ENCODE data around the gene STK17B. TPM values are rescaled to one million over a fixed set of nuclear protein-coding genes. Genes with fewer than 3 reads are reported as not detected.

Gene STK17B
- total and polyA plus RNA-seq, 2 donors (not counting 1 experiment from before 2014, with no cell fraction given), result 39.0 to 43.1 TPM

DNA sequence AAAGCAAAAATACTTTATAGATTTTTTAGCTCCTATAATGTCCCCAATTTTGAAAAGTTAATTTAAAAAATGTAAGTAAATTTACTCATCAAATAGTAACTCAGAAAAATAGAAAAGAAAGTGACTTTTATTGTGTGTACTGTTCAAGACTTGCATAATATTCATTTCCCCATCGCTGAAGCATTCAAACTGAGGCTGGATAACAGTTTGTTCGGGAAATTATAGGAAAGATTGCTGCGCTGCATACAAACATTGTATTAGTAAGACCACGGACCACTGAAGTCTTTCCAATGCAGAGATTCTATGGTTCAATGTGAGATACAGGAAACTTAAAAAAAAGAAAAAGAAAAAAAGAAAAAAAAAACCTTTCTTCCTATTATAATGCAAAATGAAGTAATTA, 10.4 kb downstream of the STK17B start:
- Histone ChIP-seq H3K27ac (ENCODE audit: insufficient read depth, low read length) (no peak overlapping the region), H4K20me1 (ENCODE audit: control insufficient read depth, extremely low read depth, insufficient read depth, low read length) (no peaks in the 10 kb centered on the region), H3K4me1 (ENCODE audit: control insufficient read depth, extremely low read depth, insufficient read depth, low read length) (peaks cover 6% of the 10 kb centered on the region), H3K9me3 (ENCODE audit: control insufficient read depth, insufficient read depth, low read depth, low read length) (no peaks in the 10 kb centered on the region), H2AFZ (ENCODE audit: low read length) (no peak overlapping the region), H3K9ac (ENCODE audit: insufficient read depth, low read length) (no peak overlapping the region), H3K4me3 (replicated peaks in 1 of 4; ENCODE audit: control extremely low read depth in 1 of 4, insufficient read depth in 1 of 4, low read depth in 3 of 4, low read length in 4 of 4) (no peak overlapping the region), H3K4me2 (ENCODE audit: extremely low read depth, insufficient read depth, low read length) (no peak overlapping the region), H3K27me3 (ENCODE audit: control insufficient read depth, insufficient read depth, low read length) (no peaks in the 10 kb centered on the region), H3K36me3 (ENCODE audit: control insufficient read depth, insufficient read depth, low read length) (no peaks in the 10 kb centered on the region), H3K79me2 (ENCODE audit: control insufficient read depth, insufficient read depth, low read length) (peaks cover 49% of the 10 kb centered on the region)
- DNase-seq (ENCODE audit: low read depth in 2 of 2), result no peak
- TF ChIP-seq, protein P1, sequence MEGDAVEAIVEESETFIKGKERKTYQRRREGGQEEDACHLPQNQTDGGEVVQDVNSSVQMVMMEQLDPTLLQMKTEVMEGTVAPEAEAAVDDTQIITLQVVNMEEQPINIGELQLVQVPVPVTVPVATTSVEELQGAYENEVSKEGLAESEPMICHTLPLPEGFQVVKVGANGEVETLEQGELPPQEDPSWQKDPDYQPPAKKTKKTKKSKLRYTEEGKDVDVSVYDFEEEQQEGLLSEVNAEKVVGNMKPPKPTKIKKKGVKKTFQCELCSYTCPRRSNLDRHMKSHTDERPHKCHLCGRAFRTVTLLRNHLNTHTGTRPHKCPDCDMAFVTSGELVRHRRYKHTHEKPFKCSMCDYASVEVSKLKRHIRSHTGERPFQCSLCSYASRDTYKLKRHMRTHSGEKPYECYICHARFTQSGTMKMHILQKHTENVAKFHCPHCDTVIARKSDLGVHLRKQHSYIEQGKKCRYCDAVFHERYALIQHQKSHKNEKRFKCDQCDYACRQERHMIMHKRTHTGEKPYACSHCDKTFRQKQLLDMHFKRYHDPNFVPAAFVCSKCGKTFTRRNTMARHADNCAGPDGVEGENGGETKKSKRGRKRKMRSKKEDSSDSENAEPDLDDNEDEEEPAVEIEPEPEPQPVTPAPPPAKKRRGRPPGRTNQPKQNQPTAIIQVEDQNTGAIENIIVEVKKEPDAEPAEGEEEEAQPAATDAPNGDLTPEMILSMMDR (conservative IDR thresholded peaks at IDR 0.05 in 1 of 2, IDR thresholded peaks at IDR 0.05 in 1 of 2; ENCODE audit: low read depth in 1 of 2, low read length in 2 of 2), result no peak
- no peak for TF ChIP-seq EZH2 (IDR thresholded peaks at IDR 0.05; ENCODE audit: low read length, missing control alignments)

DNA sequence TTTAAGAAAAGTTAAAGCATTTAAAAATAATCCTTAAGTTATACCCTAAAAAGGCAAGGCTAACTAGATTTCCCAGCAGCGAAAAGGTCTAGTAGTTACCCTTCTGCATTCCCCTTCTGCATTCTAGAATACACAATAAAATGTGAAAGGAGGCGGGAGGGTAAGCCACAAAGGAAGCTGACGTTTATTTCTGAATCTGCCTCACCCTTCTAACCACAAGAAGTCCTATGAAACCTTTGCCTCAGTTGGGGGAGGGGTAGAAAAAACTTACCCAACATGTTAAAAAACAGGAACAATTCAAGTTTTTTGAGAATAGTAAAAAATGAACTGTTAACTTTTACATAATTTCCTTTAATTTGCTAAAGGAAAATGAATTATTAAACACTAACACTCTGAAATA, 11.3 kb downstream of the STK17B start:
- Histone ChIP-seq H4K20me1 (ENCODE audit: control insufficient read depth, extremely low read depth, insufficient read depth, low read length) (no peaks in the 10 kb centered on the region), H3K27me3 (ENCODE audit: control insufficient read depth, insufficient read depth, low read length) (no peaks in the 10 kb centered on the region), H3K79me2 (ENCODE audit: control insufficient read depth, insufficient read depth, low read length) (peaks cover 40% of the 10 kb centered on the region), H3K9me3 (ENCODE audit: control insufficient read depth, insufficient read depth, low read depth, low read length) (no peaks in the 10 kb centered on the region), H3K4me2 (ENCODE audit: extremely low read depth, insufficient read depth, low read length) (peak overlapping the region; percentile 21), H3K4me3 (replicated peaks in 1 of 4; ENCODE audit: control extremely low read depth in 1 of 4, insufficient read depth in 1 of 4, low read depth in 3 of 4, low read length in 4 of 4) (no peak overlapping the region), H3K36me3 (ENCODE audit: control insufficient read depth, insufficient read depth, low read length) (no peaks in the 10 kb centered on the region), H3K9ac (ENCODE audit: insufficient read depth, low read length) (no peak overlapping the region), H2AFZ (ENCODE audit: low read length) (no peak overlapping the region), H3K27ac (ENCODE audit: insufficient read depth, low read length) (peak overlapping the region; percentile 17), H3K4me1 (ENCODE audit: control insufficient read depth, extremely low read depth, insufficient read depth, low read length) (peaks cover 6% of the 10 kb centered on the region)
- peak; percentile 95 to 96 for DNase-seq (ENCODE audit: low read depth in 2 of 2)
- no peak for TF ChIP-seq EZH2 (IDR thresholded peaks at IDR 0.05; ENCODE audit: low read length, missing control alignments)
- TF ChIP-seq, protein P1 (conservative IDR thresholded peaks at IDR 0.05 in 1 of 2, IDR thresholded peaks at IDR 0.05 in 1 of 2; ENCODE audit: low read depth in 1 of 2, low read length in 2 of 2), result no peak

DNA sequence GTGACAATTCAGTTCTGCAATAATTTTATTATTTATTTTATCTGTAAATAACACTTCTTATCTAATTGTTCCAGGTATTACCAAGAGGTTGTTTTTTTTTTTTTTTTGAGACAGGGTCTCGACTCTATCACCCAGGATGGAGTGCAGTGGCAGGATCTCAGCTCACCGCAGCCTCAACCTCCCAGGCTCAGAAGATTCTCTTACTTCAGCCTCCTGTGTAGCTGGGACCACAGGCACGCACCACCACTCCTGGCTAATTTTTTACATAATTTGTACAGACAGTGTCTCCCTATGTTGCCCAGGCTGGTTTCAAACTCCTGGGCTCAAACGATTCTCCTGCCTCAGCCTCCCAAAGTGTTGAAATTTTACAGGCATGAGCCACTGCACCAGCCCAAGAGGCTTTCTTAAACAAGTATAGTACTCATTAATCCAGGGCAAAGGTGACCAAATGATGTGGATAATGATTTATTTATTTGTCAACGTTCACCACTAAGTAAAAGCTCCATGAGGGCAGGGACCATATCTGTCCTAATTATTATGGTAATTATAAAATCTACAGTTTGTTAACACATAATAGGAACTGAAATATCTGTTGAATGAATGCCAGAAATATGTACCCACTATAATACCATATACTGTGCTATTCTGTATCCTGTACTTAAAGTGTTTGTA, 12.0 kb downstream of the STK17B start:
- TF ChIP-seq, protein P1 (conservative IDR thresholded peaks at IDR 0.05 in 1 of 2, IDR thresholded peaks at IDR 0.05 in 1 of 2; ENCODE audit: low read depth in 1 of 2, low read length in 2 of 2), result no peak
- no peak for TF ChIP-seq EZH2 (IDR thresholded peaks at IDR 0.05; ENCODE audit: low read length, missing control alignments)
- peak overlapping the region; percentile 40 for H3K27ac ChIP-seq (ENCODE audit: insufficient read depth, low read length)
- no peaks in the 10 kb centered on the region for H3K36me3 ChIP-seq (ENCODE audit: control insufficient read depth, insufficient read depth, low read length)
- no peak for DNase-seq (ENCODE audit: low read depth in 2 of 2)
- H3K4me3 ChIP-seq (replicated peaks in 1 of 4; ENCODE audit: control extremely low read depth in 1 of 4, insufficient read depth in 1 of 4, low read depth in 3 of 4, low read length in 4 of 4), result no peak overlapping the region
- no peak overlapping the region for H2AFZ ChIP-seq (ENCODE audit: low read length)
- H3K9ac ChIP-seq (ENCODE audit: insufficient read depth, low read length), result no peak overlapping the region
- no peaks in the 10 kb centered on the region for H3K27me3 ChIP-seq (ENCODE audit: control insufficient read depth, insufficient read depth, low read length)
- H4K20me1 ChIP-seq (ENCODE audit: control insufficient read depth, extremely low read depth, insufficient read depth, low read length), result no peaks in the 10 kb centered on the region
- H3K4me1 ChIP-seq (ENCODE audit: control insufficient read depth, extremely low read depth, insufficient read depth, low read length), result peaks cover 6% of the 10 kb centered on the region
- H3K79me2 ChIP-seq (ENCODE audit: control insufficient read depth, insufficient read depth, low read length), result peaks cover 33% of the 10 kb centered on the region
- H3K9me3 ChIP-seq (ENCODE audit: control insufficient read depth, insufficient read depth, low read depth, low read length), result no peaks in the 10 kb centered on the region
- H3K4me2 ChIP-seq (ENCODE audit: extremely low read depth, insufficient read depth, low read length), result no peak overlapping the region

Measured in fibroblast of lung (primary cell).